GM18499 (cell line): ENCODE results near the gene MBOAT1.

Experiments used
- ATAC-seq: cut with Tn5 transposase; IDR thresholded peaks from one replicate; pipeline ENCODE4 v1.9.1; 2021; ENCODE audit warnings: moderate number of reproducible peaks; ENCODE audit not compliant: insufficient read depth, unreplicated experiment

Gene MBOAT1

DNA sequence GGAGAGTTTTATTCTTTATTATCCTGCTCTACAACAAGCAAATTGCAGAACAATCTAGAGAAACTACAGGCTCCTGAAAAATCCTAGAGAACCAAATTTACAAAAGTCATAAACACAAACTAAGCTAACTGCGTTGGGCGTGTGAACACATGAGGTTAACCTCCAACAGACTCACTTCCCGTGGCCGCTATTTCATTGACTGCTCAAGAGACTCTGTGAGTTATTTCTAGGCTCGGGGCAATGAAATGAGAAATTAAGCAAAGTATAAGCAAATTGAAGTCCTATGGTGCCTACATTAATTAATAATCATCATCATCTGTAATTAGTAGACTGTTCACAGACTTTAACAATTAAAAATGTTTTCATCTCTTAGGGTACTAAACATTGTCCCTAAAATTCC, 100.0 kb downstream of the MBOAT1 start:
- no peak for ATAC-seq

DNA sequence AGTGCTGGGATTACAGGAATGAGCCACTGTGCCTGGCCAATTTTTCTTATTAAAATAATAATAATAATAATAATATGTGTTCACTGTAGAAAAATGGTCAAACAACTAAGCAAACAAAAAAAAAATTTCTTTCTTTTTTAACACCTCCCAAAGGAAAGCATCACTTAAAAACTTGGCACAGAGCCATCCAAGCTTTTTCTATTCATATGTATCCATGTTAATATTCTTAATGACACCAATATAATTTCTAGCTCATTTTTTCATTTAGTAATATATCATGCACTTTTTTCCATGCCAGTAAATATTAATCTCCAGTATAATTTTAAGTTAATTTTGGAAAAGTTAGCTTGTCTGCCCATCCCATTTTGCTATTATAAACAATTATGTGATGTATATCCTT, 101.8 kb downstream of the MBOAT1 start:
- ATAC-seq, result no peak

DNA sequence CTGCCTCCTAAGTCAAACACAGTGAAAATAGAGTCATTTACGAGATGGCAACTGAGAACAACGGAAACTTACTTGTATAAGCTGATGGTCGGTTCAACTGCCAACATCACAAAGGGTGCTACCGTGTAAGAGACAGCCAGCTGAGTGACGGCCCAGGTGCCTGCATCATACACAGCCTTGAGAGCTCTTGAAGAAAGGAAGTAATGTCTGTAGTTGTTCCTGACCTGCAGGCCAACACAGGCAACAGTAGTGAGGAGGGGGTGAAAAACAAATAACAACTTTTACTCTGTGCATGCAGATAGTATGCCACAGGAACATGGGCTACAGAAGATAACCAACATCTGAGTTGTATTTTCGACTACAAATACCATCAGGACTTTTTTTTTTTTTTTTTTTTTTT, 102.7 kb downstream of the MBOAT1 start:
- no peak for ATAC-seq

DNA sequence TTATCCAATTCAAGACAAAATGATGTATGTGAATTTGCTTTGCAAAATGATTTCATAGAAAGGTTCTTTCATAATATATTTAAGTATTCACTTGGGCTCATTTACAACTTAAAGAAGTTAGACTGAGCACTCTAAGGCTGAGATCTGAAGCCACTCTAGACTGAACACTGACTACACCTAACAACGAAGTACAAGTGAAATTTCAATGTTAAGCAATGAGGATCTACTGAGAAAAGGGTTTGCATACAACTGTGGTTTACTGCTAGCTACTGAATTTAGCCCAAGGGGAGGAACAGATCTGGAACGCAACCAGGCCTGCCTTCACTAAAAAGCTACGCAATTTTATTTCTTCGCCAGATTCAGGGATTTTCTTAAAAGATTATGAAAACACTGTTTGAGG, 106.4 kb downstream of the MBOAT1 start:
- no peak for ATAC-seq

DNA sequence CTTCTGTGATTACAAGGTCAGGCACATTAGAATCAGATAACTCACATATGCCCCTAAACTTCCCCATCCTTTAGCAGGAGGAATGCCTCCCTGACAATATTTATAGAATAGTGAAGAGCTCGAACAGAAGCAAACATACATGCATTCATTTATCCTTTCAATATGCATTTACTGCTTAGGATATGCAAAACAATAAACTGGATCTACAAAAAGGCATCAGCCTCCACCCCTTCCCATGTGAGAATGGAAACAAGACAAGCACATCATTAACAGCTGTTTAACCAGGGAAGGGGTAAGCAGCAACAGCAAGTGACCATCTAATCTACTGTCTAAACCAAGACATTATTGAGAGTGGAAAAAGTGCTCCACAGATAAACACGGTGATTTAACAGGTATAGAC, 107.6 kb downstream of the MBOAT1 start:
- ATAC-seq, result no peak

DNA sequence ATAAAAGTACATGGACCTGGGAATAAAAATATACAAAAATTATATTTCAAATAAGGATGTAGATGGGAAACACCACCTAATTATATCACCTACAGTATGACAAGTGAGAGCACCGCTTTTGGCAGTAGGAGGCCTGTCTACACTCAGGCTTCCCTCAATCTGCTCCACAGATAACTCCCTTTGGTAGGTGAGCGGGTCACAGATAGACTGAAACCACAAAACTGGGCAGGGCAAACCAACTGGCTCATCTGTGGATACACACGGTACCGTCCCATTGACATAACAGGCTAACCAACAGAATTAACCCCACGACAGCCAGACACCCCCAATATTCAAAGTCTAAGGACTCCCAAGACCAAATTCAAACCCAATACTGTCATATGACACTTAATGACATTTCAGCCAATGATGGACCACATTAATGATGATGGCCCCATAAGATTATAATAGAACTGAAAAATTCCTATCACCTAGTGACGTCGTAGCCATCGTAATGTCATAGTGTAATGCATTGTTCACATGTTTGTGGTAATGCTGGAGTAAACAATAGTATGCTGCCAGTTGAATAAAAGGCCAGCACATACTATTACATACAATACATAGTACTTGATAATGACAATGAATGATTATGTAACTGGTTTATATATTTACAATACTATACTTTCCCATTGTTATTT, 109.7 kb downstream of the MBOAT1 start:
- no peak for ATAC-seq

DNA sequence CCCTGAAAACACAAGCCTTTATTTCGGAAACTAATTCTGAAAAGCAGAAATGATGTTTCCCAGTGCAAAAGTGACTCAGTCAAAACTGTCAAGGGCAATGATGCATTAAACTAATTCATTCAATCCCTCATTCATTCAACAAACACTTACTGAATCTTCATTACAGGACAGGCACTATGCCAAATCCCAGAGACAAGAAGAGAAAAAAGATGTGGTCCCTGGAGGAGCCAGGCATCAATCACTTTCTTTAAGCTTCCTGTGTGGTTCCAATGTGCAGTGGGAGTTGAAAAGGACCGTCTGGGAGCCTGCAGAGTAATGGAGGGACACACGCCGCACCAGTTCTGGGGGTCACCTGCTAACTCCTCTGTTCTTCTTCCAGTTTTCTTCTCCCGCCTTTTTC, 113.1 kb downstream of the MBOAT1 start:
- no peak for ATAC-seq

DNA sequence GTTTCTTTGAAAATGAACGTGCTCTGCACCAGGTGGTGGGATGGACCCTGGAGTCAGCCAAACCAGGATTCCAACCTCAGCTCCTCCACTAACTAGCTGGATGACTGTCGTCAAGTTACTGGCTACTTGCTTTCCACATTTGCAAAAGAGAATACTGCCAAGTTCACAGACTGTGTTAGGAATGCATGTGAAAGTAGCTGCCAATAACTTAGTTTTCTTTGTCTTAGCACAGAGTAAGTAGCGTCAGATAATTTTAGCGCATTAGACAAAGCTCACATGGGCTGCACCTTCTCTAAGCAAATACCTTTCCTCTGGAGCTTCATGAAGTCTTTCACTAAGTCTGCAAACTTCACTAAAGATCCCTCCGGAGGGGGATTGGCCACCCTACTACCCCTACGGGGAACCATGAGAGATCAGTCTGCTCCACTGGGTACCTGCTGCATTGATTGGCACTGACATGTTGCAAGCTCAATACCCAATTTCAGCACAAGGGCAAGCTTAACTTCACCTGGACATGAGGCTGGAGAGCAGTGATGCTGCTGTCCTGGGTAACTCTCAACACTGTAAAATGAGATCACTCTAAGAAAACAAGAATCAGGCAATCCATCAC, 113.9 kb downstream of the MBOAT1 start:
- ATAC-seq, result no peak

DNA sequence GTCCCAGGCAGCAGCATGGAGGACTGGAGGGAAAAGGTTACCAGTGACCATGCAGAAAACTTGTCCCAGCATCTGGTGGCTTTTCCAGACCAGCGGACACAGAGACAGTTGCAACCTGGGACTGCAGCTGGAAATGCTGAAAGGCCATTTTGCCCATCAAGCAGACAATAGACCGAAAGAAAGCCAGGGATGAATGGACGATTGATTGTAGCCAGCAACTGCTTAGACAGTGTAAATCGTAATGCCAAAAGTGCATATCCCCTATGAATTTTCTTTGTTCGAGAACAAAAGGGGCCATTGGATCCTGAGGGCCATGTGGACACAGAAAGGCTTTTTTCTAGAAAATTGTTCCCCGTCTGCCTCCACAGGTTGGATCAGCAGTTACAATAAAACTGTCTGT, 115.7 kb downstream of the MBOAT1 start:
- no peak for ATAC-seq

DNA sequence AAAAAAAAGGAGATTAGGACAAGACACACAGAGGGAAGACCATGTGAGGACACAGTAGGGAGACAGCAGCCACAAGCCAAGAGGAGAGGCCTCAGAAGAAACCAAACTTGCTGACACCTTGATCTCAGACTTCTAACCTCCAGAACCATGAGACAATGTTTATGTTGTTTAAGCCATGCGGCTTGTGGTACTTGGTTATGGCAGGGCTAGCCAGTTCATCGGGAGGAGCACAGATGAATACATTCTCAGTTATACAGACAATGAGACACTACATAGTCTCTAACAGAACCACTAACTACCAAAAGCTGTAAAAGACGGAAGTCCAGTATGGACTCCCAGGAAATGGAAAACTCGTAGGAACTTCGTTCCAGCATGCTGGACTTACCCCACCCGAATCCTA, 116.8 kb downstream of the MBOAT1 start:
- no peak for ATAC-seq

DNA sequence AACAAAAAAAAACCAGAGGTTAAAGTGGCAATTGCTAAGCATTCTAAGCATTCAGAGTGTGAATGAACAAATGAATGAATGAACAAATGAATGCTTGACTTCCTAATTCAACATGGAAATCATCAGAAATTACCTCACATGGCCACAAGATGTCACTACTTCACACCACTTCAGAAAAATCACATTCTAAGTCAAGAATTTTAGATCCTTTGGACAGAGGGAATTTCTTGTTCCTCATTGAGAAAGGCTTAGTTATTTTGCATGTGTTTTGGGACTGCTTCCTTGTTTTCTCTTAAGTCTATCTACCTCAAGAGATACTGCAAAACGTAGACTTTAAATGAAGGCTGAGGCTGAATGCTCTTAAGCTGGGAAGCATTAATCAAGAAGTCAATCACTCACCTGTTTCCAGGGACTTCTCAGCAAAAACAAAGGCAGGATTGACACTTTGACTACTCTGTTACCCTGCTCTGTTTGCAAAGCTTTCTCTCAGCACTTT, 120.2 kb downstream of the MBOAT1 start:
- ATAC-seq, result no peak

DNA sequence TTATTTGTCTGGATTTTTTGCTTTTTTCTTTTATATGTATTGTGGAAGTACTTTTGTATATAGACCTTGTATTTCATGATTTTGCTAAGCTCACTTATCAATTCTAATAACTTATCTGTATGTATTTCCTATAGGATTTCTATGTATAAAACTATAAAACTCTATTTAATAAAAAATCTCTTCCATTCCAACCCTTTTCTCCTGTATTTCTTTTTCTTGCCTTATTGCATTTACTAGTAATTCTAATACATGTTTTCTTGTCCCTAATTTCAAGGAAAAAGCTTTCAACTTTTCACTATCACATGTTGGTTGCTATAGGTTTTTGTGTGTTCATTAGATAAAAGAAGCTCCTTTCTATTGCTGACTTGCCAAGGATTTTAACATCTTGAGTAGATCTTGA, 125.3 kb downstream of the MBOAT1 start:
- ATAC-seq, result no peak

DNA sequence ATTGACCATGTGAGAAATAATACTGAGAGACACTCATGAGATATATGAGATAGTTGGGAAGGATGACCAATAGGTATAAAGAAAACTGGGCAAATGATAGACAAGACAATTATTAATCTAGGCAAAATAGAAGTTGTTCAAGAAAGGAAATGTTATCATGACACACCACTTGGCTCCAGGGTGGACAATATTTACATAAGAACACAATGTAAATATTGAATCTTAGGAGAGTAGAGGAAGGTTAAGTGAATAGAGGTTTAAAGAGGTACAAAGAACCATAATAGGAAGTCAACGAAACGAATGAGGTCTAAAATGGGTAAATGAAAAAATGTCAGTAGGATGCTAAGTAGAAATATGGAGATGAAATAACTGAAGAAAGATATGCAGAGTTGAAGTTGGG, 126.5 kb downstream of the MBOAT1 start:
- ATAC-seq, result no peak

DNA sequence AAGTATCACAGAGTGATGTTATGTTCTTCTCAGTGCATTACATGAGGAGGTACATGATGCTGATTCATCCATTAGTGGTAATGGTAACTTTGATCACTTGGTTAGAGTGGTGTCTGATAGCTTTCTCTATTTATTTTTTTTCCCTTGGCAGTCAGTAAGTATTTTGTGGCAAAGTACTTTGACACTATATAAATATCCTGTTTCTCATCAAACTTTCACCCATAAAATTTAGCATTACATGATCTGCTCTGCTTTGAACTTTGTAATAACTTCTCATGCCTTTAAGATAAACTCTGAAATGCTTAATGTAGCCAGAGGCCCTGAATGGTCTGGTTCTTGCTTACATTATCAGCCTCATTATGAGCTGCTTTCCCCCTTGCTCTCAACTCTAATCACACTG, 127.9 kb downstream of the MBOAT1 start:
- ATAC-seq, result no peak

DNA sequence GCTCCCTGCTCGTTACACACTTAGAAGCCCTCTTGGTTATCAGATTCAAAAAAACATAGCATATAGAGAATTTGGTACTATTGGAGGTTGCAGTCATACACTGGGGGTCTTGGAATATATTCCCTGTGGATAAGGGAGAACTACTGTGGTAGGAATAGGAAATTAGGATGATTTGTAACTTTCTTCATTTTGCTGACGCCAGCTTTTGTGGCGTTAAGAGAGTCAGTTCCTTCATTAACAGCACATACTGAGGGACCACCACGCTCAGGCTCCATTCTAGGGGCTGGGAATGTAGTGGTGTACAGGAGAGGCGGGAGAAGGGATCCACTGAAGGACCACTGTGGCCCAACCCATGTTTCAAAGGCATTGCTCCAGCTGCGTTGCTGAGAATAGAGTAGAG, 140.3 kb downstream of the MBOAT1 start:
- no peak for ATAC-seq

DNA sequence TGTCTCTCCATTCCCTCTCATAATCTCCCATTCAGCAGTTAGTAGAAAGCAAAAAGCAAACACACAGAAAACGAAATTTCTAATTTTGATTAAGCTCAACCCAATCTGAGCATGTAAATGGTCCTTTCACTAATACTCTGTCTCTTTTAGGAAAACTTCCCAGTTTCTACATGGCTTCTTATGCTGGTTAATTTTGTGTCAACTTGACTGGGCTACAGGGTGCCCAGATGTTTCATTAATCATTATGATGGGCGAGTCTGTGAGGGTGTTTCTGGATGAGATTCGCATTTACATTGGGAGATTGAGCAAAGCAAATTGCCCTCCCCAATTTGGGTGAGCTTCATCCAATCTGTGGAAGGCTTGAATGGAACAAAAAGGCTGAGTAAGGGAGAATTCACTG, 142.2 kb downstream of the MBOAT1 start:
- no peak for ATAC-seq

DNA sequence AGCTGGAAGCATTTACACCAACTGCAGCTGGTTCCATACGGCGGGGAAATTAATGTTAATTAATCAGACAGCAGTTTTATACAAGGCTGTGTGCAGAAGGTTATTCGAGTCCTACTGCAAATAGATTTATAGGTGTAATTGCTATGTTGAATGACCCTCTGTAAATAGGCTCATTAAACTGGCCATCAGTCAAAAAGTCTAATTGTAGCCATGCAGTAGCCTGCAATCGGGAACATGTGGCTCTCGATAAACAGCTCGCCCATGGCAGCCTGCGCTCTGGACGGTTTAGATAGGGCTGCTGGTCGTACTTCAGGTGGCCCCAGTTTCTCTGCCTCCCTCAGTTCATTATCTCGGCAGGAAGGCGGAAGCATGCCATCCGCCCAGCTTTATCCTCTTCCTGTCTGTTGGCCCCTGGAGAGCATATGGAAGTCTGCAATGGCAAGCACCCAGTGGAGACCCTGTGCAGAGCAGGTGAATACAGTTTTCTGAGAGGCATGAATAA, 143.2 kb downstream of the MBOAT1 start:
- no peak for ATAC-seq

DNA sequence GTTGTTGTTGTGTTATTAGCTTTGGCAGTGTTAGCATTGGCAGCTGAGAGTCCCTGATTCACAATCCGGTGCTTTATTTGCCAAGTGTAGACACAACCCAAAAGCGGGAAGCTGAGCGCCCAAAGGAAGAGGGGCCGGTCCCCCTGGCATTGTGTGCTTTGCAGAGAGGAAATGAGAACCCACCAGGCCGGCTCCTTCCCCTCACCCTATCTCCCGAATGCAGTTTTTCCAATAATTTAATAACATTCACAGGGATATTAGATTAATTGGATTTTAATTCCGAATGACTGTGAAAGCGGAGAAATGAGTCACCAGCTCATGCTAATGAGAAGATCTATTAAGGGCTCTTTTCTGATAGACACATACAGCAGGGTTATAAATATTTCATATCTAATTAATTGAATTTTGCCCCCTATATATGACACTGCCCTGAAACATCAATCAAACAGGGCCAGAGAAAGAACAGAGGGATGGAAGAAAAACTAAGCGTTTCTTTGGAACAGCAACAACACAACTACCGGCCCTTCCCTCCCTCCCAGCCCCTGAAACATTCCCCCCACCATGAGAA, 143.8 kb downstream of the MBOAT1 start:
- no peak for ATAC-seq

DNA sequence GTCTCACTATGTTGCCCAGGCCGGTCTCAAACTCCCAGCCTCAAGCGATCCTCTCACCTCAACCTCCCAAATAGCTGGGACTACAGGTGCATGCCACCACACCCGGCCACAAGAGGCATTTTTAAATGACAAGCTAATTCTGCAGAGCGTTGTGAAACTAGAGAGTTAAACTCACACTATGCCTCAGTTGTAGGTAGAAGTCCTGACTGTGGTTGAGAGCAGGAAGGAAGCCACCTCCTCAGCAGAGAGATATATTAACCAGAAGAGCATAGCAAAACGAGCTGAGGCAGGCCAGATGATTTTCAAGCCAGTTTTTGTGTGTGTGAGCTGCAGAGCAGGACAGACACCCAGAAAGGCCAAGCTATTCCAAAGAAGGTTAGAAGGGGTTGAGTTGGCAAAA, 150.3 kb downstream of the MBOAT1 start:
- ATAC-seq, result no peak

DNA sequence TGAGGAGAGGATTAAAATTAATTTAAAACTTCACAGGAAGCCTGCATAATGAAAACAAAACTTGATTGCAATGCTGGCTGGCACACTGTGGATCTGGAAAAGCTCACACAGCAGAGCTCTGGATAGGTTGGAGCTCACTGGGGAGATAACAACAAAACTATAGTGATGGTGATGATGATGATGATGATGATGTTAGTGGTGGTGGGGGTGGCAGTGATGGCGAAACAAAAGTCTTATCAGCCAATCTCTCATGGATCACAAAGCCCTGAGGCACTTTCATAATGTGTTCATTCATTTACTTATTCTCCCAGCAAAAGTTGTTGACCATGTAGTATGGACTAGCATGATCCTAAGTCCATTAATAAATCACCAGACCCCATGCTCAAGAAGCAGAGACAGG, 152.0 kb downstream of the MBOAT1 start:
- ATAC-seq, result no peak

DNA sequence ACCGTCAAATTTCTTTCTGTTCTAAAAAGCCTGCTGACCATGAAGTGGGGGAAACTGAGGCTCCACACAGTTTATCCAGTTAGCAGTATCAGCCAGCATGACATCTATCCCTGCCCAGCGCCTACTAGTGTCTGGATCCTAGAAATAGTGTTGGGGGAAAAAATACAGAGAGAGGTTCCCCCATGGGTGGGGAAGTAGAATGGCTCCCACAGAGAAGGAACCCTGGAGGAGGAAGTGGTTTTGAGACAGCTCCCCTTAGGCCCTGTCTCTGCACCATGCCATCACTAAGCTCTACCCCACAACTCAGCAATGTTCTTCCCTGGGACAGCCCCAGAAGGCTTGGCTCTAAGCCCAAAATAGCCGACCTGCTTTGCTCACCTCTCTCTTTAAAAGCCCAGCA, 153.4 kb downstream of the MBOAT1 start:
- ATAC-seq, result no peak
